Measurements from ENCODE around the gene MAPK1.

GRCh38 chr22:21734540-21735199 is 132.8 kb downstream of the MAPK1 start:
- TF ChIP-seq, protein P1, sequence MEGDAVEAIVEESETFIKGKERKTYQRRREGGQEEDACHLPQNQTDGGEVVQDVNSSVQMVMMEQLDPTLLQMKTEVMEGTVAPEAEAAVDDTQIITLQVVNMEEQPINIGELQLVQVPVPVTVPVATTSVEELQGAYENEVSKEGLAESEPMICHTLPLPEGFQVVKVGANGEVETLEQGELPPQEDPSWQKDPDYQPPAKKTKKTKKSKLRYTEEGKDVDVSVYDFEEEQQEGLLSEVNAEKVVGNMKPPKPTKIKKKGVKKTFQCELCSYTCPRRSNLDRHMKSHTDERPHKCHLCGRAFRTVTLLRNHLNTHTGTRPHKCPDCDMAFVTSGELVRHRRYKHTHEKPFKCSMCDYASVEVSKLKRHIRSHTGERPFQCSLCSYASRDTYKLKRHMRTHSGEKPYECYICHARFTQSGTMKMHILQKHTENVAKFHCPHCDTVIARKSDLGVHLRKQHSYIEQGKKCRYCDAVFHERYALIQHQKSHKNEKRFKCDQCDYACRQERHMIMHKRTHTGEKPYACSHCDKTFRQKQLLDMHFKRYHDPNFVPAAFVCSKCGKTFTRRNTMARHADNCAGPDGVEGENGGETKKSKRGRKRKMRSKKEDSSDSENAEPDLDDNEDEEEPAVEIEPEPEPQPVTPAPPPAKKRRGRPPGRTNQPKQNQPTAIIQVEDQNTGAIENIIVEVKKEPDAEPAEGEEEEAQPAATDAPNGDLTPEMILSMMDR (conservative IDR thresholded peaks at IDR 0.05; ENCODE audit: low read length), result no peak
- no peak for TF ChIP-seq EZH2phosphoT487 (IDR thresholded peaks at IDR 0.05; ENCODE audit: borderline replicate concordance, low read depth, low read length)
